IMR-90 (cell line): Measurements from ENCODE around the gene EIF5A2. TPM values are rescaled to one million over a fixed set of nuclear protein-coding genes. Genes with fewer than 3 reads are reported as not detected.
"Not testable (repeated sequence)": the region's sequence is repeated elsewhere in the genome, so short reads cannot be mapped to it uniquely, and the experiment has no call there.

ENCODE experiments used
- ATAC-seq: fragments of 200-7000 bp; cut with Tn5 transposase; 2 replicates; pipeline ENCODE4 v1.9.1; 2020; ENCODE audit warnings: low read depth, mild to moderate bottlenecking, moderate library complexity
- BruUV-seq: library from RNA; stranded (reverse); fragments of 400-500 nt; replicated peaks from 2 replicates; lab custom pipeline; 2021; lab: Mats Ljungman, UMichigan
- CTCF ChIA-PET: fragments of 300-600 bp; formaldehyde crosslinking; extraction: SDS; loops from one replicate; lab custom pipeline; 2021; ENCODE audit warnings: antibody characterized with exemption; lab: Yijun Ruan, JAX
- POLR2A ChIA-PET: fragments of 300-600 bp; sonication (Branson Sonifier 250); formaldehyde crosslinking; loops from one replicate; lab custom pipeline; 2022; ENCODE audit warnings: antibody characterized with exemption; ENCODE audit not compliant: unreplicated experiment; lab: Charles Lee
- DNase-seq: peaks from one replicate; pipeline ENCODE4 v3.0.0; 2013
- H2AFZ ChIP-seq: replicated peaks from 2 replicates; pipeline ENCODE3; 2013; ENCODE audit warnings: low read length, mild to moderate bottlenecking; ENCODE audit not compliant: poor library complexity
- H2AK5ac ChIP-seq: 2 replicates; pipeline ENCODE4 v1.6.1; 2013; ENCODE audit warnings: low read depth, low read length, inconsistent platforms
- H2AK9ac ChIP-seq: replicated peaks from 2 replicates; pipeline ENCODE3; 2013; ENCODE audit warnings: mild to moderate bottlenecking, low read depth, low read length, moderate library complexity; ENCODE audit not compliant: poor library complexity
- H2BK120ac ChIP-seq: 2 replicates; pipeline ENCODE4 v1.6.1; 2013; ENCODE audit warnings: low read depth, low read length, inconsistent platforms
- H2BK15ac ChIP-seq: 3 replicates; pipeline ENCODE4 v1.6.1; 2013; ENCODE audit warnings: low read depth, low read length, inconsistent platforms
- H2BK20ac ChIP-seq: 2 replicates; pipeline ENCODE4 v1.6.1; 2013; ENCODE audit warnings: low read depth, mild to moderate bottlenecking, inconsistent platforms, low read length, moderate library complexity
- H2BK5ac ChIP-seq: 2 replicates; pipeline ENCODE4 v1.6.1; 2013; ENCODE audit warnings: mild to moderate bottlenecking, low read depth, low read length, inconsistent platforms; ENCODE audit not compliant: poor library complexity, severe bottlenecking
- H3K14ac ChIP-seq: replicated peaks from 2 replicates; pipeline ENCODE4 v1.6.1; 2013; ENCODE audit warnings: low read depth, low read length, inconsistent platforms
- H3K18ac ChIP-seq: 2 replicates; pipeline ENCODE4 v1.6.1; 2013; ENCODE audit warnings: low read depth, low read length, control low read depth
- H3K23ac ChIP-seq: 2 replicates; pipeline ENCODE4 v1.6.1; 2013; ENCODE audit warnings: low read depth, low read length, inconsistent platforms
- H3K27ac ChIP-seq: 2 replicates; pipeline ENCODE4 v1.5.1; 2013; ENCODE audit warnings: mild to moderate bottlenecking, control low read depth, low read length; ENCODE audit not compliant: insufficient read depth
- H3K27me3 ChIP-seq: 2 replicates; pipeline ENCODE4 v1.6.1; 2013; ENCODE audit warnings: low read length; ENCODE audit not compliant: control insufficient read depth, insufficient read depth
- H3K36me3 ChIP-seq: 2 replicates; pipeline ENCODE4 v1.6.1; 2013; ENCODE audit warnings: low read length, mixed read lengths; ENCODE audit not compliant: control insufficient read depth, insufficient read depth
- H3K4ac ChIP-seq: 2 replicates; pipeline ENCODE4 v1.6.1; 2013; ENCODE audit warnings: low read depth, low read length, inconsistent platforms
- H3K4me1 ChIP-seq: 2 replicates; pipeline ENCODE4 v1.6.1; 2013; ENCODE audit warnings: low read length, mixed read lengths; ENCODE audit not compliant: control insufficient read depth, insufficient read depth
- H3K4me2 ChIP-seq: 2 replicates; pipeline ENCODE4 v1.6.1; 2013; ENCODE audit warnings: low read depth, mild to moderate bottlenecking, control low read depth, low read length, moderate library complexity
- H3K4me3 ChIP-seq: 2 replicates; pipeline ENCODE4 v1.5.1; 2013; ENCODE audit warnings: low read depth, mild to moderate bottlenecking, control low read depth, low read length, moderate library complexity; ENCODE audit not compliant: insufficient read depth
- H3K56ac ChIP-seq: 2 replicates; pipeline ENCODE4 v1.6.1; 2013; ENCODE audit warnings: low read length, inconsistent platforms; ENCODE audit not compliant: insufficient read depth; ENCODE audit errors: extremely low read depth
- H3K79me1 ChIP-seq, 2 experiments: 2 replicates each; pipeline ENCODE4 v1.6.1; 2013; ENCODE audit warnings: low read length in 2 of 2, inconsistent platforms in 1 of 2, low read depth in 1 of 2
- H3K9ac ChIP-seq: 2 replicates; pipeline ENCODE4 v1.6.1; 2013; ENCODE audit warnings: low read depth, low read length, control low read depth
- H3K9me1 ChIP-seq: 2 replicates; pipeline ENCODE4 v1.6.1; 2013; ENCODE audit warnings: low read length, inconsistent platforms; ENCODE audit not compliant: insufficient read depth
- H3K9me3 ChIP-seq: 2 replicates; pipeline ENCODE4 v1.6.1; 2013; ENCODE audit warnings: low read length; ENCODE audit not compliant: control insufficient read depth, insufficient read depth
- H4K20me1 ChIP-seq: 2 replicates; pipeline ENCODE4 v1.6.1; 2013; ENCODE audit warnings: low read length, inconsistent platforms; ENCODE audit not compliant: insufficient read depth
- H4K5ac ChIP-seq: 2 replicates; pipeline ENCODE4 v1.6.1; 2013; ENCODE audit warnings: mild to moderate bottlenecking, low read depth, low read length, control low read depth
- H4K8ac ChIP-seq, 2 experiments: 2 replicates each; pipeline ENCODE4 v1.6.1; 2013; ENCODE audit warnings: low read depth in 2 of 2, low read length in 2 of 2, control low read depth in 1 of 2, inconsistent platforms in 1 of 2
- H4K91ac ChIP-seq: 2 replicates; pipeline ENCODE4 v1.6.1; 2013; ENCODE audit warnings: low read depth, low read length, inconsistent platforms; ENCODE audit not compliant: insufficient read depth
- WGBS, 2 experiments: methylation state at CpG; one replicate each; pipeline versions ENCODE4 v1.1.5 to v1.1.7; 2013; ENCODE audit warnings: missing lambda C conversion rate in 2 of 2; ENCODE audit not compliant: insufficient read length in 1 of 2; ENCODE audit errors: extremely low coverage in 2 of 2; 5-methylcytosine and 5-hydroxymethylcytosine counted together
- dilution Hi-C: fragments of 300-500 bp; cut with HindIII; formaldehyde crosslinking; loops from one replicate; pipeline ENCODE4 v1.14.3; 2018; ENCODE audit warnings: low sequenced_read_pairs; ENCODE audit not compliant: unreplicated experiment
- in situ Hi-C: fragments of 300-500 bp; cut with MboI; formaldehyde crosslinking; loops from 3 replicates; pipeline ENCODE4 v1.14.3; 2019; ENCODE audit warnings: low sequenced_read_pairs, inconsistent platforms, mixed read lengths
- intact Hi-C: fragments of 100-400 bp; cut with micrococcal nuclease; formaldehyde crosslinking; loops from 2 replicates; pipeline ENCODE4 v1.10.0; 2022
- polyA plus RNA-seq, 3 experiments: library from polyadenylated mRNA; depleted of rRNA; stranded (reverse); fragments of >200 nt; gene quantifications; 2 replicates each; pipeline ENCODE4 v1.2.3, GENCODE V29; 2012; ENCODE audit warnings: low replicate concordance in 1 of 3
- total RNA-seq: library from RNA; depleted of rRNA; stranded (reverse); fragments of >200 nt; gene quantifications from 2 replicates; pipeline ENCODE4 v1.2.3, GENCODE V29; 2012

The EIF5A2 gene
- total and polyA plus RNA-seq, 2 of the 4 experiments (the other 2 are of a cell fraction), result 7.7 to 7.8 TPM

DNA sequence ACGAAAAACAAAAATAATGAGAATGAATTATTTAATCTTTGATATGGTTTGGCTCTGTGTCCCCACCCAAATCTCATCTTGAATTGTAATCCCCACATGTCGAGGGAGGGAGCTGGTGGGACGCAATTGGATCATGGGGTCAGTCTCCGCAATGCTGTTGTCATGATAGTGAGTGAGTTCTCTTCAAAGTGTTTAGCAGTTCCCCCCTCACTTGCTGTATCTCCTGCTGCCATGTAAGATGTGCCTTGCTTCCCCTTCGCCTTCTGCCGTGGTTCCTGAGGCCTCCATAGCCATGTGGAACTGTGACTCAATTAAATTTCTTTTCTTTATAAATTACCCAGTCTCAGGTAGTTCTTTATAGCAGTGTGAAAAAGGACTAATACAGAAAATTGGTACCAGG, 12.1 kb downstream of the EIF5A2 start:
- dilution Hi-C loops, BruUV-seq, H3K56ac ChIP-seq, H2AFZ ChIP-seq, H4K5ac ChIP-seq, H4K91ac ChIP-seq, H3K27ac ChIP-seq, H3K4me1 ChIP-seq, H2BK5ac ChIP-seq, H3K23ac ChIP-seq, H3K9me1 ChIP-seq, H3K79me1 ChIP-seq, H2BK15ac ChIP-seq, H3K18ac ChIP-seq, H2AK9ac ChIP-seq, H3K4me3 ChIP-seq, H2BK120ac ChIP-seq, H3K27me3 ChIP-seq, H4K20me1 ChIP-seq, H3K4me2 ChIP-seq, H3K14ac ChIP-seq, H3K9ac ChIP-seq, DNase-seq, CTCF ChIA-PET, H3K36me3 ChIP-seq, intact Hi-C loops, H3K9me3 ChIP-seq, ATAC-seq, H4K8ac ChIP-seq, H3K4ac ChIP-seq, POLR2A ChIA-PET, H2AK5ac ChIP-seq, H2BK20ac ChIP-seq, in situ Hi-C loops: not testable (repeated sequence)
- WGBS, 2 experiments, result no CpG with 5 or more reads among the region's 6 CpGs
